Transverse colon (tissue), 4 donors: ENCODE data around the gene PTGES.

Experiments
- CTCF ChIP-seq, 5 experiments: fragments of 200-600 bp in 3 of 5; fragments of 450-650 bp in 2 of 5; sonication (generic) in 3 of 5; IDR thresholded peaks; 1 replicate in 2 of 5; 2 replicates in 3 of 5; pipeline ENCODE4 v1.5.1; 2016 to 2017; ENCODE audit warnings: antibody characterized with exemption in 5 of 5, inconsistent platforms in 3 of 5, mild to moderate bottlenecking in 2 of 5, moderate library complexity in 1 of 5
- EP300 ChIP-seq: sonication (generic); formaldehyde crosslinking; IDR thresholded peaks from one replicate; pipeline ENCODE4 v1.6.1; 2017; ENCODE audit warnings: antibody characterized with exemption, low read depth
- POLR2A ChIP-seq: fragments of 450-650 bp; IDR thresholded peaks from one replicate; pipeline ENCODE4 v1.6.1; 2016; ENCODE audit warnings: antibody characterized with exemption, mild to moderate bottlenecking, moderate library complexity
- POLR2AphosphoS5 ChIP-seq, 3 donors: sonication (generic); formaldehyde crosslinking; IDR thresholded peaks; one replicate each; pipeline ENCODE4 v1.6.1; 2016; ENCODE audit warnings: antibody characterized with exemption in 3 of 3

- no peak for TF ChIP-seq POLR2AphosphoS5 (IDR thresholded peaks at IDR 0.05)
- no peak for TF ChIP-seq CTCF (IDR thresholded peaks at IDR 0.05)
- TF ChIP-seq POLR2A: no peak
- TF ChIP-seq EP300: no peak
Measured at GRCh38 chr9:129739432-129739831, 13.4 kb downstream of the PTGES start.
